K562 (cell line): ENCODE results near the gene TAF10. TPM values are rescaled to one million over a fixed set of nuclear protein-coding genes. Genes with fewer than 3 reads are reported as not detected.

Experiments
- ATAC-seq: fragments of 200-7000 bp; cut with Tn5 transposase; 3 replicates; pipeline ENCODE4 v1.9.1; 2020; ENCODE audit warnings: moderate library complexity
- BruUV-seq: library from RNA; stranded (reverse); fragments of 400-500 nt; replicated peaks from 2 replicates; lab custom pipeline; 2021; lab: Mats Ljungman, UMichigan
- CTCF ChIA-PET: fragments of 300-600 bp; formaldehyde crosslinking; extraction: SDS; loops from one replicate; lab custom pipeline; 2021; ENCODE audit warnings: low intra/inter-chr PET ratio; lab: Yijun Ruan, JAX
- POLR2A ChIA-PET: fragments of 300-600, 350-650 bp; sonication (Branson Sonifier 250); formaldehyde crosslinking; extraction: SDS; loops from one replicate; lab custom pipeline; 2021; ENCODE audit warnings: antibody characterized with exemption, inconsistent platforms; lab: Yijun Ruan, JAX
- DNase-seq, 4 experiments: peaks; one replicate each; pipeline versions ENCODE4 v3.0.0 to v3.0.0-alpha.2; 2011 to 2018; ENCODE audit warnings: low spot score in 3 of 4, mixed read lengths in 3 of 4; ENCODE audit errors: extremely low read depth in 1 of 4
- FAIRE-seq: peaks from 2 replicates; lab custom pipeline; 2011; peaks lifted over from hg19 to GRCh38; lab: Jason Lieb, UNC
- H2AFZ ChIP-seq: 2 replicates; pipeline ENCODE4 v1.6.0; 2011; ENCODE audit warnings: low read depth, low read length, control low read depth, inconsistent platforms
- H3K27ac ChIP-seq: fragments of 200-600 bp; 3 replicates; pipeline ENCODE4 v1.8.0; 2011; ENCODE audit warnings: low read depth, mild to moderate bottlenecking, control low read depth, inconsistent platforms, low read length, moderate library complexity, mixed read lengths; ENCODE audit errors: extremely low read depth
- H3K27me3 ChIP-seq, 2 experiments: fragments of 300-600 bp in 1 of 2; 2 replicates in 1 of 2; 3 replicates in 1 of 2; pipeline versions ENCODE4 v1.6.0 to v1.8.0; 2011; ENCODE audit warnings: inconsistent platforms in 2 of 2, low read length in 2 of 2, mild to moderate bottlenecking in 1 of 2, mixed read lengths in 1 of 2, moderate library complexity in 1 of 2; ENCODE audit not compliant: control insufficient read depth in 2 of 2, insufficient read depth in 2 of 2
- H3K36me3 ChIP-seq: fragments of 300-600 bp; 3 replicates; pipeline ENCODE4 v1.8.0; 2011; ENCODE audit warnings: mild to moderate bottlenecking, low read length, inconsistent platforms; ENCODE audit not compliant: control insufficient read depth, insufficient read depth
- H3K4me1 ChIP-seq, 2 experiments: fragments of 200-600 bp in 1 of 2; replicated peaks in 1 of 2; 2 replicates in 1 of 2; 3 replicates in 1 of 2; pipeline versions ENCODE4 v1.5.1 to v1.8.0; 2011; ENCODE audit warnings: inconsistent platforms in 2 of 2, low read length in 2 of 2, mild to moderate bottlenecking in 1 of 2, mixed read lengths in 1 of 2, moderate library complexity in 1 of 2; ENCODE audit not compliant: control insufficient read depth in 2 of 2, insufficient read depth in 2 of 2
- H3K4me2 ChIP-seq: 2 replicates; pipeline ENCODE4 v1.6.1; 2011; ENCODE audit warnings: low read length, control low read depth, inconsistent platforms, mixed read lengths; ENCODE audit not compliant: insufficient read depth
- H3K4me3 ChIP-seq: fragments of 200-600 bp; sonication (generic), shearing (Covaris generic); 2 replicates; pipeline ENCODE4 v1.5.1; 2016; ENCODE audit warnings: control low read depth, inconsistent platforms
- H3K79me2 ChIP-seq: fragments of 200-600 bp; 3 replicates; pipeline ENCODE4 v1.8.0; 2011; ENCODE audit warnings: low read length, inconsistent platforms; ENCODE audit not compliant: control insufficient read depth, insufficient read depth
- H3K9ac ChIP-seq, 2 experiments: 2 replicates each; pipeline versions ENCODE4 v1.6.0 to v1.6.1; 2011; ENCODE audit warnings: low read depth in 2 of 2, low read length in 2 of 2, control low read depth in 1 of 2, inconsistent platforms in 1 of 2, mild to moderate bottlenecking in 1 of 2, mixed read lengths in 1 of 2; ENCODE audit not compliant: insufficient read depth in 1 of 2
- H3K9me1 ChIP-seq: one replicate; pipeline ENCODE4 v1.6.0; 2011; ENCODE audit warnings: inconsistent platforms, mild to moderate bottlenecking, low read length, moderate library complexity; ENCODE audit not compliant: control insufficient read depth, insufficient read depth
- H3K9me3 ChIP-seq: replicated peaks from 2 replicates; pipeline ENCODE4 v1.5.1; 2011; ENCODE audit warnings: low read depth, low read length, inconsistent platforms; ENCODE audit not compliant: control insufficient read depth, insufficient read depth
- H4K20me1 ChIP-seq: replicated peaks from 2 replicates; pipeline ENCODE4 v1.6.1; 2011; ENCODE audit warnings: low read length, inconsistent platforms, mixed read lengths; ENCODE audit not compliant: control insufficient read depth, insufficient read depth
- ESRRA ChIP-seq: fragments of 450-650 bp; IDR thresholded peaks from 2 replicates; pipeline ENCODE4 v1.6.1; 2014; ENCODE audit warnings: low read depth, mild to moderate bottlenecking, moderate library complexity, borderline replicate concordance
- FOXK1 ChIP-seq: sonication (generic); formaldehyde crosslinking; IDR thresholded peaks from 2 replicates; pipeline ENCODE4 v1.8.0; 2022; ENCODE audit warnings: missing genetic modification reagents, mild to moderate bottlenecking, borderline replicate concordance
- FOXP1 ChIP-seq: sonication (generic); formaldehyde crosslinking; IDR thresholded peaks from 2 replicates; pipeline ENCODE4 v1.8.0; 2022; ENCODE audit warnings: mild to moderate bottlenecking, missing genetic modification reagents
- MLLT1 ChIP-seq, 2 experiments: fragments of 450-650 bp; IDR thresholded peaks; 2 replicates each; pipeline ENCODE4 v1.6.1; 2016
- NEUROD1 ChIP-seq: fragments of 150-350 bp; IDR thresholded peaks from 2 replicates; pipeline ENCODE4 v1.6.1; 2014; ENCODE audit warnings: borderline replicate concordance, low read length, low read depth; ENCODE audit not compliant: partially characterized antibody
- ZFP91 ChIP-seq: sonication (generic); formaldehyde crosslinking; IDR thresholded peaks from 2 replicates; pipeline ENCODE4 v1.8.0; 2022; ENCODE audit warnings: mild to moderate bottlenecking, missing genetic modification reagents
- ZNF511 ChIP-seq: sonication (generic); formaldehyde crosslinking; IDR thresholded peaks from 2 replicates; pipeline ENCODE4 v1.8.0; 2022; ENCODE audit warnings: mild to moderate bottlenecking, missing genetic modification reagents
- WGBS: fragments of 100-300 bp; shearing (Covaris generic); methylation state at CpG from one replicate; pipeline ENCODE4 v1.1.6; 2016; ENCODE audit warnings: low coverage, mixed read lengths; ENCODE audit not compliant: insufficient coverage; ENCODE audit errors: missing lambda C conversion rate; 5-methylcytosine and 5-hydroxymethylcytosine counted together
- in situ Hi-C: fragments of 300-500 bp; cut with MboI; formaldehyde crosslinking; loops from 4 replicates; pipeline ENCODE4 v1.15.0; 2018; ENCODE audit warnings: inconsistent platforms, mixed read lengths
- intact Hi-C: fragments of 100-400 bp; cut with micrococcal nuclease; formaldehyde crosslinking; loops from 2 replicates; pipeline ENCODE4 v1.14.2; 2022
- polyA plus RNA-seq, 8 experiments: library from polyadenylated mRNA; depleted of rRNA in 4 of 8; stranded (reverse) in 5 of 8; unstranded in 3 of 8; fragments of >200 nt; fragmentation: Nextera tagmentation in 2 of 8; fragmentation: Illumina TruSeq in 1 of 8; extraction: Ambion mirVana in 2 of 8; extraction: Trizol in 1 of 8; gene quantifications; 2 replicates each; pipeline versions ENCODE4 v1.2.1 to v1.2.3, GENCODE V29; 2011 to 2014; ENCODE audit warnings: inconsistent platforms in 1 of 8, missing spikeins in 1 of 8
- total RNA-seq, 7 experiments: library from RNA; depleted of rRNA in 6 of 7; stranded (reverse); fragments of >200 nt in 6 of 7; fragmentation: Illumina TruSeq in 2 of 7; extraction: Trizol in 2 of 7; gene quantifications; 2 replicates each; pipeline versions ENCODE4 v1.2.1 to v1.2.3, GENCODE V29; 2011 to 2021; ENCODE audit warnings: low replicate concordance in 1 of 7

Gene TAF10
- total and polyA plus RNA-seq, 9 of the 15 experiments (the other 6 are each of a cell fraction or from before 2014, with no cell fraction given) = 19.5 to 197 (median 121) TPM

- POLR2A ChIA-PET = interaction anchor here (1.5 to 2.6 kb wide), 2 partner anchors 12 to 13 kb away, joined by 8 to 19 read pairs; no protein-coding TSS in a partner anchor
- CTCF ChIA-PET = no interaction called here
- Histone ChIP-seq H2AFZ (no peak overlapping the region), H3K9me1 (peaks cover 14% of the 10 kb centered on the region), H4K20me1 (no peaks in the 10 kb centered on the region), H3K27ac (no peak overlapping the region), H3K4me3 (no peak overlapping the region), H3K36me3 (no peaks in the 10 kb centered on the region), H3K9ac (peak overlapping the region in 1 of 2 experiments; percentile 43; a peak in 1 of 4 replicates), H3K79me2 (no peaks in the 10 kb centered on the region), H3K9me3 (no peaks in the 10 kb centered on the region), H3K4me2 (no peak overlapping the region), H3K4me1 (peaks cover 51 to 61% of the 10 kb centered on the region in 2 experiments), H3K27me3 (no peaks in the 10 kb centered on the region)
- no TSS peak for BruUV-seq
- DNase-seq (no peak), FAIRE-seq (no peak), ATAC-seq (no peak)
- WGBS = 92% methylated on average over 7 of the region's 7 CpGs
- in situ Hi-C loops (no loop called here), intact Hi-C loops (no loop called here)
- TF ChIP-seq FOXK1 (no peak), MLLT1 (IDR thresholded peaks at IDR 0.05) (no peak), FOXP1 (CRISPR knock-in tag) (no peak), ZFP91 (CRISPR knock-in tag) (no peak), NEUROD1 (no peak), ESRRA (no peak), ZNF511 (CRISPR knock-in tag) (no peak)
These were observed 44.7 kb downstream of the TAF10 start for GRCh38 chr11:6567371-6567745.
